Measurements from ENCODE around the gene CYB5A. TPM values are rescaled to one million over a fixed set of nuclear protein-coding genes. Genes with fewer than 3 reads are reported as not detected.

CYB5A gene
- total and polyA plus RNA-seq, 2 of the 8 experiments (the other 6 are each of a cell fraction or from before 2014, with no cell fraction given): 154 to 195 TPM

DNA sequence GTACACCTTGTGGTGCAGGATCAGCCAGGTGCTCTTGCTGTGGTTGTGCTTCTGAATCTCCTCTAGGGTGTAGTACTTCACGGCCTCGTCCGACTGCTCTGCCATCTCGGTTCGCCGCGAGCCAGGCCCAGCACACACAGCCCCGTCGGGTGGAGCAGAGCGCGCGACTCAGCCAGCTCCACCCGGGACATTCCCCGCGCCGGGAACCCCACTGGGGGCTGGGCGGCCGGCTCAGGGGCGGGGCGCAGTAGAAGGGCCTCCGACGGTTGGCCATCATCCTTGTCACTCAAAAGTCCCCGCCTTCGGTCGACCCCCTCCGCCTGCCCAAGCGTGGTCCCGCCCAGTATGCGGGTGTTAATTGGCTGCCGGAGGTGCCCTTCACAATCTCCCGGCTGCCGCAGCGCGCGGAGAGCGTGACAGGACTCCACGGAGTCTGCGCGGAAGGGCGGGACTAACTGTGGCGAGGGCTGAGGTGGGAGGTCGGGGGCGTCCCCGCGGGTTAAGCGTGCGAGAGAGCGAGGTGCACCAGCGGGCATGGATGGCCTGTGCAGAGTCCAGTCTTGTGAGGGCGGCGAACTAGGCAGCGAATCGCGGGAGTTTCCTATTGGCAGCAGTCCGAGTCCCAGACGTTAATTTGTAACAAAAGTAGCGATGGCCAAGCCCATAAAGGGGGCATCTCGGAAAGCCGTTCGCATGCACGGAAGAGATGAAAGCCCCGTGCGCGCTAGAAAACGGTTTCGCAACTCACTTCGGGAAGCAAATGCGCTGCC is at the start of gene CYB5A (continued):
- TF ChIP-seq, protein P1, sequence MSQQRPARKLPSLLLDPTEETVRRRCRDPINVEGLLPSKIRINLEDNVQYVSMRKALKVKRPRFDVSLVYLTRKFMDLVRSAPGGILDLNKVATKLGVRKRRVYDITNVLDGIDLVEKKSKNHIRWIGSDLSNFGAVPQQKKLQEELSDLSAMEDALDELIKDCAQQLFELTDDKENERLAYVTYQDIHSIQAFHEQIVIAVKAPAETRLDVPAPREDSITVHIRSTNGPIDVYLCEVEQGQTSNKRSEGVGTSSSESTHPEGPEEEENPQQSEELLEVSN (IDR thresholded peaks at IDR 0.05): peak; percentile 44; the same call in 1 of the 2 replicates
- peak; percentile 22 to 84; a peak in 3 of 4 replicates for TF ChIP-seq HDAC2 (IDR thresholded peaks at IDR 0.05; ENCODE audit: borderline replicate concordance in 1 of 2, low read depth in 2 of 2, low read length in 2 of 2)
- TF ChIP-seq SUZ12 (IDR thresholded peaks at IDR 0.05; ENCODE audit: low read length): no peak
- no peak for TF ChIP-seq SIRT6 (IDR thresholded peaks at IDR 0.05; ENCODE audit: low read length)
- TF ChIP-seq SIX5 (IDR thresholded peaks at IDR 0.05; ENCODE audit: low read depth, low read length): no peak
- peak; percentile 5 for TF ChIP-seq PHF8 (conservative IDR thresholded peaks at IDR 0.05; ENCODE audit: low read depth, low read length)

Measured in H1 (cell line).